Gastrocnemius medialis (tissue), 4 donors: ENCODE data around the gene NKX2-4.

ENCODE experiments used
- POLR2A ChIP-seq, 2 donors: fragments of 450-650 bp; IDR thresholded peaks; one replicate each; pipeline ENCODE4 v1.6.1; 2017; ENCODE audit warnings: antibody characterized with exemption in 2 of 2, mild to moderate bottlenecking in 2 of 2, moderate library complexity in 2 of 2
- TF ChIP-seq, protein P1 (sequence below), 5 experiments: fragments of 450-650 bp in 3 of 5; fragments of 200-600 bp in 2 of 5; sonication (generic) in 2 of 5; IDR thresholded peaks in 4 of 5; conservative IDR thresholded peaks in 1 of 5; 1 replicate in 4 of 5; 2 replicates in 1 of 5; pipeline ENCODE4 v1.5.1; 2016 to 2019; ENCODE audit warnings: antibody characterized with exemption in 5 of 5, mild to moderate bottlenecking in 3 of 5, moderate library complexity in 3 of 5

DNA sequence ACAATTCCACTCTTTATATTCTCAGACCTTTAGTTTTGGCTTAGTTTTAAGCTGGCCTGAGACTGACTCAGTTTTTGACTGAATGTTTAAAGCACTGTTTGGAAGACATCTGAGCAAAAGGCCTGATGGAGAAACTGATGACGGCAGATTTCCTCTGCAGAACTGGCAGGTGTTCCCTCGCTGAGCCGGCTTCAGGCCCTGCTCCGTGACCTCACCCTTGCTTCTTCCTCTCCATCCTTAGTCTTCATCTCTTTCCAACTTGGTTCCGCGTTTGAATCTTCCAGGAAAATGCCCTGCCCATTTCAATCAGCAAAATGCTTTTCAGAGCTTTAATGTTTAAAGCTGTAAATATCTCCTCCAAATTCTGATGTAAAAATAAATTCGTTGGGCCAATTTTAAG lies 6.6 kb downstream of the NKX2-4 start:
- TF ChIP-seq, protein P1, sequence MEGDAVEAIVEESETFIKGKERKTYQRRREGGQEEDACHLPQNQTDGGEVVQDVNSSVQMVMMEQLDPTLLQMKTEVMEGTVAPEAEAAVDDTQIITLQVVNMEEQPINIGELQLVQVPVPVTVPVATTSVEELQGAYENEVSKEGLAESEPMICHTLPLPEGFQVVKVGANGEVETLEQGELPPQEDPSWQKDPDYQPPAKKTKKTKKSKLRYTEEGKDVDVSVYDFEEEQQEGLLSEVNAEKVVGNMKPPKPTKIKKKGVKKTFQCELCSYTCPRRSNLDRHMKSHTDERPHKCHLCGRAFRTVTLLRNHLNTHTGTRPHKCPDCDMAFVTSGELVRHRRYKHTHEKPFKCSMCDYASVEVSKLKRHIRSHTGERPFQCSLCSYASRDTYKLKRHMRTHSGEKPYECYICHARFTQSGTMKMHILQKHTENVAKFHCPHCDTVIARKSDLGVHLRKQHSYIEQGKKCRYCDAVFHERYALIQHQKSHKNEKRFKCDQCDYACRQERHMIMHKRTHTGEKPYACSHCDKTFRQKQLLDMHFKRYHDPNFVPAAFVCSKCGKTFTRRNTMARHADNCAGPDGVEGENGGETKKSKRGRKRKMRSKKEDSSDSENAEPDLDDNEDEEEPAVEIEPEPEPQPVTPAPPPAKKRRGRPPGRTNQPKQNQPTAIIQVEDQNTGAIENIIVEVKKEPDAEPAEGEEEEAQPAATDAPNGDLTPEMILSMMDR (IDR thresholded peaks at IDR 0.05 in 4 of 5, conservative IDR thresholded peaks at IDR 0.05 in 1 of 5): no peak
- TF ChIP-seq POLR2A (IDR thresholded peaks at IDR 0.05): no peak
